Trophoblast cell (in vitro differentiated cells and primary cell): ENCODE data around the gene FPR3.

Source experiments
- DNase-seq, 2 donors: peaks; one replicate each; pipeline ENCODE4 v3.0.0-alpha.2; 2016
- H2AFZ ChIP-seq: 2 replicates; pipeline ENCODE4 v1.6.1; 2013; ENCODE audit warnings: low read length, moderate library complexity, mild to moderate bottlenecking; ENCODE audit not compliant: insufficient read depth, poor library complexity
- H2AK5ac ChIP-seq: 2 replicates; pipeline ENCODE4 v1.6.1; 2013; ENCODE audit warnings: mild to moderate bottlenecking, low read length
- H2BK120ac ChIP-seq: 2 replicates; pipeline ENCODE4 v1.6.1; 2013; ENCODE audit warnings: low read length, mild to moderate bottlenecking, moderate library complexity; ENCODE audit not compliant: insufficient read depth, poor library complexity
- H2BK12ac ChIP-seq: 2 replicates; pipeline ENCODE4 v1.6.1; 2013; ENCODE audit warnings: mild to moderate bottlenecking, low read length, moderate library complexity
- H2BK5ac ChIP-seq: 2 replicates; pipeline ENCODE4 v1.6.1; 2013; ENCODE audit warnings: low read length, low read depth, moderate library complexity, mild to moderate bottlenecking; ENCODE audit not compliant: poor library complexity
- H3K14ac ChIP-seq: 2 replicates; pipeline ENCODE4 v1.6.1; 2013; ENCODE audit warnings: mild to moderate bottlenecking, low read length
- H3K18ac ChIP-seq: 2 replicates; pipeline ENCODE4 v1.6.1; 2013; ENCODE audit warnings: mild to moderate bottlenecking, low read length
- H3K23ac ChIP-seq: 2 replicates; pipeline ENCODE4 v1.6.1; 2013; ENCODE audit warnings: low read length
- H3K27ac ChIP-seq: 2 replicates; pipeline ENCODE4 v1.5.1; 2013; ENCODE audit warnings: low read depth, mild to moderate bottlenecking, inconsistent platforms, low read length, moderate library complexity
- H3K27me3 ChIP-seq: 2 replicates; pipeline ENCODE4 v1.6.1; 2013; ENCODE audit warnings: inconsistent platforms, mild to moderate bottlenecking, low read length, moderate library complexity; ENCODE audit not compliant: insufficient read depth
- H3K36me3 ChIP-seq, 2 experiments: 1 replicate in 1 of 2; 2 replicates in 1 of 2; pipeline ENCODE4 v1.6.1; 2013; ENCODE audit warnings: low read length in 2 of 2, mild to moderate bottlenecking in 2 of 2, moderate library complexity in 1 of 2; ENCODE audit not compliant: insufficient read depth in 2 of 2, control insufficient read depth in 1 of 2
- H3K4ac ChIP-seq: 2 replicates; pipeline ENCODE4 v1.6.1; 2013; ENCODE audit warnings: low read depth, mild to moderate bottlenecking, low read length, moderate library complexity
- H3K4me1 ChIP-seq, 2 experiments: 1 replicate in 1 of 2; 2 replicates in 1 of 2; pipeline ENCODE4 v1.6.1; 2013; ENCODE audit warnings: low read length in 2 of 2, mild to moderate bottlenecking in 2 of 2, moderate library complexity in 1 of 2; ENCODE audit not compliant: insufficient read depth in 2 of 2, control insufficient read depth in 1 of 2
- H3K4me2 ChIP-seq: 2 replicates; pipeline ENCODE4 v1.6.1; 2013; ENCODE audit warnings: inconsistent platforms, mild to moderate bottlenecking, low read length, moderate library complexity
- H3K4me3 ChIP-seq: 2 replicates; pipeline ENCODE4 v1.5.1; 2013; ENCODE audit warnings: mild to moderate bottlenecking, low read depth, low read length, inconsistent platforms
- H3K79me1 ChIP-seq: one replicate; pipeline ENCODE4 v1.6.1; 2013; ENCODE audit warnings: low read length
- H3K79me2 ChIP-seq: 2 replicates; pipeline ENCODE4 v1.6.1; 2013; ENCODE audit warnings: low read length, mild to moderate bottlenecking; ENCODE audit not compliant: control insufficient read depth, insufficient read depth, poor library complexity
- H3K9ac ChIP-seq: 2 replicates; pipeline ENCODE4 v1.6.1; 2013; ENCODE audit warnings: mild to moderate bottlenecking, low read length
- H3K9me3 ChIP-seq: 2 replicates; pipeline ENCODE4 v1.6.1; 2013; ENCODE audit warnings: low read depth, mild to moderate bottlenecking, control low read depth, inconsistent platforms, low read length; ENCODE audit not compliant: insufficient read depth
- H4K12ac ChIP-seq: 2 replicates; pipeline ENCODE4 v1.6.1; 2013; ENCODE audit warnings: low read depth, mild to moderate bottlenecking, low read length, moderate library complexity
- H4K8ac ChIP-seq: 2 replicates; pipeline ENCODE4 v1.6.1; 2013; ENCODE audit warnings: low read depth, mild to moderate bottlenecking, low read length, moderate library complexity
- H4K91ac ChIP-seq: one replicate; pipeline ENCODE4 v1.6.1; 2013; ENCODE audit warnings: low read depth, mild to moderate bottlenecking, low read length, moderate library complexity
- WGBS: extraction: QIAGEN DNeasy Blood & Tissue Kit; methylation state at CpG from one replicate; pipeline ENCODE4 v1.1.7; 2013; ENCODE audit warnings: missing lambda C conversion rate; ENCODE audit not compliant: insufficient read length, insufficient coverage; ENCODE audit errors: extremely low coverage; 5-methylcytosine and 5-hydroxymethylcytosine counted together

FPR3 gene

GRCh38 chr19:51822325-51822724 is 27.4 kb downstream of the FPR3 start:
- no peak overlapping the region for H2AK5ac ChIP-seq
- H3K36me3 ChIP-seq, result no peaks in the 10 kb centered on the region
- no peak overlapping the region for H2BK120ac ChIP-seq
- no peak overlapping the region for H4K12ac ChIP-seq
- no peak overlapping the region for H3K23ac ChIP-seq
- H3K79me1 ChIP-seq, result no peaks in the 10 kb centered on the region
- H3K14ac ChIP-seq, result no peak overlapping the region
- DNase-seq, result peak; percentile 54 to 97
- no CpG with 5 or more reads among the region's 2 CpGs for WGBS
- no peak overlapping the region for H4K91ac ChIP-seq
- no peak overlapping the region for H3K9ac ChIP-seq
- no peak overlapping the region for H4K8ac ChIP-seq
- H2BK12ac ChIP-seq, result no peak overlapping the region
- H3K9me3 ChIP-seq, result peaks cover 15% of the 10 kb centered on the region
- H3K4ac ChIP-seq, result no peak overlapping the region
- no peaks in the 10 kb centered on the region for H3K27me3 ChIP-seq
- no peak overlapping the region for H2AFZ ChIP-seq
- no peak overlapping the region for H2BK5ac ChIP-seq
- H3K27ac ChIP-seq, result no peak overlapping the region
- no peaks in the 10 kb centered on the region for H3K79me2 ChIP-seq
- H3K4me2 ChIP-seq, result no peak overlapping the region
- peaks cover 0 to 3% of the 10 kb centered on the region in 2 experiments for H3K4me1 ChIP-seq
- no peak overlapping the region for H3K4me3 ChIP-seq
- H3K18ac ChIP-seq, result no peak overlapping the region

- Histone ChIP-seq H2BK120ac (no peak overlapping the region), H3K27me3 (no peaks in the 10 kb centered on the region), H3K18ac (no peak overlapping the region), H3K9ac (no peak overlapping the region), H3K9me3 (peaks cover 15% of the 10 kb centered on the region), H4K12ac (no peak overlapping the region), H3K4ac (no peak overlapping the region), H3K36me3 (no peaks in the 10 kb centered on the region), H2AK5ac (no peak overlapping the region), H4K8ac (no peak overlapping the region), H3K79me2 (no peaks in the 10 kb centered on the region), H3K4me1 (peaks cover 0 to 3% of the 10 kb centered on the region in 2 experiments), H2BK12ac (no peak overlapping the region), H3K4me3 (no peak overlapping the region), H3K23ac (no peak overlapping the region), H4K91ac (no peak overlapping the region), H3K4me2 (no peak overlapping the region), H3K27ac (no peak overlapping the region), H3K79me1 (no peaks in the 10 kb centered on the region), H2AFZ (no peak overlapping the region), H2BK5ac (no peak overlapping the region), H3K14ac (no peak overlapping the region)
- WGBS, result no CpG with 5 or more reads among the region's 3 CpGs
- no peak for DNase-seq
Observed at GRCh38 chr19:51822946-51823345, 28.0 kb downstream of the FPR3 start.

- no CpG with 5 or more reads among the region's 13 CpGs for WGBS
- H4K8ac ChIP-seq, result no peak overlapping the region
Observed at GRCh38 chr19:51824281-51825005, 29.5 kb downstream of the FPR3 start.

DNA sequence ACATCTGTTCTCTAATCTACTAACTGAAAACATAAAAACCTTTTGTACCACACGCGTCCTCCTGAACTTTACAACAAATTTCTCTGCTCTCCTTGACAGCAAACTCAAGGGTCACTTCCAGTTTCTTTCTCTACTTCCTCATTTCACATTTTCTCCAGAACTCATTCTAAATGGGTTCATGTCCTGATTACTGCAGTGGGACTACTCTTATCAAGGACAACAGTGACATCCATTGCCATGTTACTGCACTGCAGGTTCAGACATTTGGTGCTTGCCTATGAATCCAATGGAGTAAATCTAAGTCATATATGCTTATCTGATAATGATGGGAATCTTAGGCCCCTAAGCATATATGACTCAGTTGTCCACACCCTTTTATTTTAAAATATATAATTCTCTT is 35.3 kb downstream of the FPR3 start:
- Histone ChIP-seq H3K79me1 (no peaks in the 10 kb centered on the region), H4K91ac (no peak overlapping the region), H3K4me1 (no peaks in the 10 kb centered on the region), H2BK5ac (no peak overlapping the region), H2AK5ac (no peak overlapping the region), H2AFZ (no peak overlapping the region), H3K4me2 (no peak overlapping the region), H4K8ac (no peak overlapping the region), H3K9ac (no peak overlapping the region), H3K18ac (no peak overlapping the region), H3K79me2 (no peaks in the 10 kb centered on the region), H3K36me3 (no peaks in the 10 kb centered on the region), H4K12ac (no peak overlapping the region), H3K14ac (no peak overlapping the region), H3K4me3 (no peak overlapping the region), H3K27ac (no peak overlapping the region), H3K27me3 (no peaks in the 10 kb centered on the region), H3K23ac (no peak overlapping the region), H2BK12ac (no peak overlapping the region), H3K4ac (no peak overlapping the region), H2BK120ac (no peak overlapping the region), H3K9me3 (peaks cover 11% of the 10 kb centered on the region)
- no CpG with 5 or more reads among the region's 2 CpGs for WGBS
- DNase-seq, result peak; percentile 45 to 69

More at GRCh38 chr19:51824281-51825005, 29.5 kb downstream of the FPR3 start:
- H3K9me3 ChIP-seq, result peaks cover 21% of the 10 kb centered on the region
- DNase-seq, result peak in 1 of 2 donors; percentile 35
- no peaks in the 10 kb centered on the region for H3K36me3 ChIP-seq
- no peaks in the 10 kb centered on the region for H3K79me1 ChIP-seq
- H2BK5ac ChIP-seq, result no peak overlapping the region
- H2BK12ac ChIP-seq, result no peak overlapping the region
- no peak overlapping the region for H3K27ac ChIP-seq
- no peak overlapping the region for H3K23ac ChIP-seq
- H3K14ac ChIP-seq, result no peak overlapping the region
- H3K27me3 ChIP-seq, result no peaks in the 10 kb centered on the region
- H2AFZ ChIP-seq, result no peak overlapping the region
- H3K18ac ChIP-seq, result no peak overlapping the region
- no peak overlapping the region for H4K91ac ChIP-seq
- H3K9ac ChIP-seq, result no peak overlapping the region
- no peaks in the 10 kb centered on the region for H3K79me2 ChIP-seq
- no peak overlapping the region for H2AK5ac ChIP-seq
- H3K4me1 ChIP-seq, result peaks cover 0 to 3% of the 10 kb centered on the region in 2 experiments
- no peak overlapping the region for H3K4ac ChIP-seq
- H2BK120ac ChIP-seq, result no peak overlapping the region
- no peak overlapping the region for H4K12ac ChIP-seq
- H3K4me3 ChIP-seq, result no peak overlapping the region
- no peak overlapping the region for H3K4me2 ChIP-seq
